Eye (tissue), 1 donor: ENCODE data around the gene GBP1.
"Not testable (repeated sequence)": the region's sequence is repeated elsewhere in the genome, so short reads cannot be mapped to it uniquely, and the experiment has no call there.

Source experiments
- DNase-seq: peaks from one replicate; pipeline ENCODE4 v3.0.0-alpha.2; 2015

GBP1 gene

DNA sequence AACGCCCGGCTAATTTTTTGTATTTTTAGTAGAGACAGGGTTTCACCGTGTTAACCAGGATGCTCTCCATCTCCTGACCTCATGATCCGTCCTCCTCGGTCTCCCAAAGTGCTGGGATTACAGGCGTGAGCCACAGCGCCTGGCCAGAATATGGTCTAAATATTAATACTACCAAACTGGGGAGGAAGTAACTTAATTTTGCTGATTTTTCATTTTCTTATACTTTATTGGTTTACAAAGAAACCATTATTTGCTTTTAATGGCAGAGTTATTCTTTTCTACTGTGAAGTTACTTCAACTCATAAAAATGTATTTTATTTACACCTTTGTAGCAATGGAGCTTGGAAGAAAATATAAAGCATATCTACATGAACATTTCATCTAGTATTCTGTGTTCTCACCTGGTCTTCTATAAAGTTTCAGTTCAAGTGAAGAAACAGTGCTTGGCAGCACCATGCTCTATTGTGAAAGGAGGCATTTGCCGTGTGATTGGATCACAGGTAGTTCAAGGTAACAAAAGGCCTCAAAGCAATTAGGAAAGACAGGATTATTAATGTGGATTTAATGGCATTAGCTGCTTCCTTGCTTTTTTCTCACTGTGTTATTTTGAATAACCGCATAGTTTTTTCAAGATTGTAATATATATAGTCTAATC is 13.6 kb downstream of the GBP1 start:
- DNase-seq: no peak

DNA sequence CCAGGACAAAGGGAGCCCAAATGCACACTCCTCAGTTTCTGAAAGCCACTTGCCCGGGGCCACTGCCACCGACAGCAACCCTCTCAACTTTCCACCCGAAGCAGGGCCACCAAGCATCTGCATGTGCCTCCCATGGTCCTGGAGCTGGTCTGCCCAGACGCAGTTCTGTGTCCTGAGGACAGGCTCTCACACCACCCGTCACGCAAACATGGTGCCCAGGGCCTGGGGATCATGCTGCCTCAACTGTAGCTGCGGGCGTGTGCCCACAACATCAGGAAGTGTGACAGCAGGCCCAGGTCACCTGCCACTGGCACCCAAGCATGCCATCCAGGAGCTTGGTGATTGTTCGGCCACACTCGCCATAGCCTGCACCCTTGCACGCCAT is 14.4 kb downstream of the GBP1 start:
- DNase-seq: no peak

DNA sequence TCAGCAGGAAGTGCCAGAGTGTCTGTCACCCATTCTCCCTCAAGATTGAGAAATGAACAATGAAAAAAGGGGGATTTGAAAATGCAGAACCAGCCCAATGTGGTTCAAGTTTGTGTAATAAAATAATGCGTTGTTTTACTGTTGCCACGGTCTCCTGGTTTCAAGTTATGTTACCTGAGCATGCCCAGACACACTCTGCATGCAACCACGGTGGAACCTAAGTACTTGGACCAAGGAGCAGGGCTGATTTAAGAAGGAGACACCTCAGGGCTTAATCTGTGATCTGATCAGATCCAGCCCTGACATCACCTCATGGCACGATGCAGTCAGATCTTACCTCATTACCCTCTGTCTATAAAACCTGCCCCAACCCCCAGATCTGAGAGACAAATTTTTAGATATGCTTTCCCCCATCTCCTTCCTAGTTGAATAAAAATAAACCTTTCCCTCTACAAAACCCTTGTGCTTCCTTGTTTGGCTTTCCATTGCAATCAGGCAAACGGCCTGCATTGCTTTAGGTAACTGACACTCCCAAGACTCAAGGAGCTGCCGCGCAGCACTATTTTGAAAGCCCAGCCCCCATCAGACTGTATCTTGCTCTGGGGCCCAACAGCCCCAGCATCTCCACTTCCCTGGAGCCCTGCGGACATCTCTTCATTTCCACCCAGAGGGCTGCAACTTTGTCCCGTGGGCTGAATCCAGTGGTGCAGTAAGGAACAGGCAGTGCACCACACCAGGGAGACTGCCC is 14.9 kb downstream of the GBP1 start:
- DNase-seq: not testable (repeated sequence)

DNA sequence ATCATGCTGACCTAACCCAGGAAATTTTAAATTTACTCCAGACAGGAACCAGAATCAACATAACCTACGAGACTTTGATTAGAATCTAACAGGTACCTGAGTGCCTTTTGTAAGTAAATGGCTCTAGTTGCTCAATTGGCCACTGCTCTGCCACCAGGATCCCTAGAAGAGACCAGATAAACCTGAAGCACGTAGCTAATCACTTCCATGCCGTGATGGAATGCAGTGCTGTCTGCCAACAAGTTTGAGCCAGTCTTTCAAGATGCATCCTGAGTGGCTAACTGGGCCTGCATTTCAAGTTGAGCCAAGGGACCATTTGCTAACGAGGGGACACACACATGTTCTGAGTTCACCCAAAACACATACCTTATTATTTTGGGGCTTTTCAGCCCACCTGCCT is 15.8 kb downstream of the GBP1 start:
- not testable (repeated sequence) for DNase-seq

DNA sequence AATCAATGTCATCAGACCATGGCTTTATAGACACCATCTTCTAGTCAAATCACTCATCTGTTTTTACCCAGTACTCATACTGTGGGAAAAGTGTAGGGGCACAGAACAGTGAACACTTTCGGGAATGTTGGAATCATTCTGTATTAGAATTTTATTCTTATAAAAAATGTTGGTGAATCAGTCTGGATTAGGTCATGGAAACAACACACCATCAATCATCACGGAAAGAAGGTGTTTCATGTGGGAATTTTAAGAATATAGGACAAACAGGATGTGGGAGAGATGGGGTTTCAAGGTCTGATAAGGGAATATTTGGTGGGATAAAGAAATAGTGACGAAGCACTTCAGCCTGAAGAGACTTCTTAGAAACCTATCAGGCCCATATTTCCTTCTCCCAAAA is 17.3 kb downstream of the GBP1 start:
- no peak for DNase-seq

DNA sequence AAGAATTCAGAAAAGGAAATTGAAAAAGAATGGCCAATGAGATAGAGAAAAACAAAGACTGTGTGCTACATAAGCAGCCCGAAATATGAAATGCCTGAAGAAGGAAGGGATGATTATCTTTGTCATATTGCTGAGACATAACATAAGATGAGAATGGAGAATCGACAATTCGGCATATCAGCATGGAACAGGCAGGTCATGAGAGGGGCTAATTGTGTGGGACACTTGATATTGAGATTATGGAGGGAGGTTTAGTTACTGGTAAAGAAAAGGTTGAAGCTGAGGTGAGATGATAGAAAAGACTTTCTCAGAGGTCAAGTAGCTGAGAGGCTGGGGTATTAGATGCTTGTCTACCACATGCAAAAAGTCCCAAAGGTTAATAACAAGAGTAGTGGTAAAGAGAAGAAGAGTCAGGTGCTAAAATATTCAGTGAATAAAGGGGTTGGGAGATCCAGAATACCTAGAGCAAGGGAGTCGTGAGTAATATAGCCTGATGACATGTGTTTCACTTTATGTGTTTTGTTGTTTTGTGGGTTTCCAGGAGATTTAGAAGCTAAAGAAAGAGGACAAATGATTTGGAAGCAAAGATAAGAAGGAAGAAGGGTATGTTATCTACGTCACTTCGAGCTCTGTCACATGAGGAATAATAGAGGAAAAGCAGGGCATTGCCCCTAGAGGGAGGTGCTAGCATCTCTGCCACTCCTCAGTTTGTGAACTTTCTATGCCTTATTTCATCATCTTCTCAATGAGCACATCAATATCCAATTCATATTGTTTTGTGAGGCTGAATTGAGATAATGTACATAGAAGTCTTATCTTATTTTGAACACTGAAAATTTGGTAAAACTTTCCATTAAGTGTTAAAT is 18.5 kb downstream of the GBP1 start:
- not testable (repeated sequence) for DNase-seq

DNA sequence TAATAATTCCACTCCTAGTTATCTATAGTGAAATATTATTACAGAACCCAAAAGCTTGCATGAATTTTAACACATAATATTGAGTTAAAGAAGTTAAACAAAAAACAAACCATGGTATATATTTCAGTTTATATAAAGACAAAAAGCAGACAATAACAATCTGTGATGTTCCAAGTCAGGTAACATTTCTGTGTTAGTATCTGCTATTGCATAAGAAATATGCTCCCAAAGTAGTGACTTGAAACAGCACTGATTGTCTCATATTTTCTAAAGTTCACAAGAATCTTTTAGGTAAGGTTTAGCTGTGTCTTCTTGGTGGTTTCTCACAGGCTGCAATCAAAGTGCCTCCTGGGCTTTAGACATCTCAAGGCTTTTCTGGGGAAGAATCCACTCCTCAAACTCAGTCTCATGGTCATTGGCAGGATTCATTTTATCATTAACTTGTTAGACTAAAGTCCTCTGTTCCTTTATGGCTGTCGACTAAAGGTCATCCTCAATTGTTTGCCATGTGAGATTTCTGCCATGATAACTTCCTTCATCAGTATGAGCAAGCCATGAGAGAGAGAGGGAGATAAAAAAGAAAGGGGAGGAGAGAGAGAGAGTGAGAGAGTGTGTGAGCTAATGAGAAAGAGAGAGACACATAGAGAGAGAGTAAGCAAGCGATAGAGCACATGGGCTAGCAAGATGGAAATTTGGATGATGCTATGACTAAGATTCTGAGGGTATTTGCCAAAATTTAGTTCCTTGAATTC is 19.9 kb downstream of the GBP1 start:
- DNase-seq: no peak

DNA sequence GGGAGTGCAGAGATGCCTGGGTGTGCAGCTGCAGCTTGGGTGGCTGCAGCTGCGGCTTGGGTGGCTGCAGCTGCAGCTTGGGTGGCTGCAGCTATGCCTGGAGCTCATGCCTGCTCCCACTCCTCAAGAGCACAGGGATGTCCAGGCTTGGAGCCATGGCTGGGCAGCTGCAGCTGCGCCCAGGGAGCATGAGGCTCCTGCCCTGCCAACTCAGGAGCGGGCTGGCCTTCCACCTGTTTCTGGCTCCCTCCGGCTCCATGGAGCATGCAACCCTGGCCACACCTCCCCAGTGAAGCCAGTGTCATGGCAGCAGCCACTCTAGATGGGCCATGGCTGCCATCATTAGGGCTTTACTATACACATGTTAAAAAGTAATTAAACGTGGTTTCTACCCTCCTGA is 21.1 kb downstream of the GBP1 start:
- DNase-seq: no peak

DNA sequence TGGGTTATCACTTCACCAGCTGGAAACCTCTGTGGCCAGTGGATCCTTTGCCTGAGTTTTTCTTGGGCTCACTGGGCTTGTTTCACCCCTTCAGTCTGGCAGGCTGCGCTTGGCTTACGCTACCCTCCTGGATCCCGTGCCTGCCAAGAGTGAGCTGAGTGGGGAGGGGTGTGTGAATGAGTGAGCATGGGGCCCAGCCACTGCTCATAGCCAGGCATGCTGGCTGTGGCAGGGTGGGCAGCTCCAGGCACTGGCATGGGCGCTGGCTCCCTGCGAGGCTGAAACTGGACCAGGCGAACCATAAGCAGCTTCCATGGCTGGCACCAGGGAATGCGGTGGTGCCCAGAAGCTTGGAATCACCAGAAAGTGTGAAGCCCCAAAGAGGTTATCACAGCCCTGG is 22.5 kb downstream of the GBP1 start:
- no peak for DNase-seq

DNA sequence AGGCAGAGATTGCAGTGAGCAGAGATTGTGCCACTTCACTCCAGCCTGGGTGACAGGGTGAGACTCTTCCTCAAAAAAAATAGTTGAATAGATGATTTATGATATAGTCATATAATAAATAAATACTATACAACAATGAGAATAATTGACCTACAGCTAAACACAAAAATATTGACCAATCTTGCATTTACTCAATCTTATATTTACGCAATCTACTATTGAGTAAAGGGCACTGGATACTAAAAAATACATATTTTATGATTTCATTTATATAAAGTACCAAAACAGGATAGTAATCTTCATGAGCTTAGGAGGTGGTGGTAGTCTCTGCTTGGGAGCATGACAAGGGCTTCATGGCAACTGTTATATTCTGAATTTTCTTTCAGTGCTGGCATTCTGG is 23.3 kb downstream of the GBP1 start:
- DNase-seq: no peak

DNA sequence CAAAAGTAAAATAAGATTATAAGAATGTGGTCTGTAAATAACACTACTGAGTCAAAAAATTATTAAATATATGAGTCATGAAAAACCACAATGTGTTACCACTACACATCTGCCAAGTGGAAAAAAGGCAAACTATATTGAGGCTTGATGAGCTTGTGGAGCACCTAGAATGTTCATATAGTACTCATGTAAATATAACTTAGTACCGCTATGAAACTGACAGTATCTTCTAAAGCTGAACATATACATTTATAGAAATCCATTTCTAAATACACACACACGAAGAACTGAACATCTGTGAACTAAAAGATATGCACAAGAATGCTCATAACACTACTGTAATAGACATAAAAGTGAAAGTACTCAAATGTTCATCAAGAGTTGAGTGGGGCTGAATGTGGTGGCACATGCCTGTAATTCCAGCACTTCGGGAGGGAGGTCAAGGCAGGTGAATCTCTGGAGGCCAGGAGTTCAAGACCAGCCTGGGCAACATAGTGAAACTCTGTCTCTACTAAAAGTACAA is 23.8 kb downstream of the GBP1 start:
- DNase-seq: no peak

DNA sequence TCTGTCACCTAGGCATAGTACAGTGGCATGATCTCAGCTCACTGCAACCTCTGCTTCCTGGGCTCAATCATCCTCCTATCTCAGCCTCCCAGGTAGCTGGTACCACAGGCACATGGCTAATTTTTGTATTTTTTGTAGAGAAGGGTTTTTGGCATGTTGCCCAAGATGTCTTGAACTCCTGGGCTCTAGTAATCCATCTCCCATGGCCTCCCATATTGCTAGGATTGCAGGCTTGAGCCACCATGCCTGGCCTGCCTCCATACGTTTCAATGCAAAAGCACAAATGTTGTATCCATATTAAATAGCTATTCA is 24.7 kb downstream of the GBP1 start:
- no peak for DNase-seq

DNA sequence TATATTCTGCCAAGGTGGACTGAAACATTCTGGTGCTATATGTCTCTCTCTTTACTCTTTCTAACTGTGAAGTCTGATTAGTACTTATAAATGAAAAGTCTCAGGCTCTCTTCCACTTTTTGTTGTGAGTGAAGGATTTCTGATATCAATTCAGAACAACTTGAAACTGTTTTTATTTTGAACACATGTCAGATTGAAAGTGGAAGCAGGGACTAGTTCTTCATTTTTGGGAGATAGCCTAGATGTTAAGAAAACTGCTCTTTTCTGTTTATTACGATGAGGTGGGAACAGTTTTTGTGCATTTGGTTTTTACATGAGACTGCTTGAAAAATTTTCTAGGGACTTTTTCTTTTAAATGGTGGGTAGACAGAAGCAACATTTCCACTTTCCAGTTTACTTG is 27.8 kb downstream of the GBP1 start:
- no peak for DNase-seq

DNA sequence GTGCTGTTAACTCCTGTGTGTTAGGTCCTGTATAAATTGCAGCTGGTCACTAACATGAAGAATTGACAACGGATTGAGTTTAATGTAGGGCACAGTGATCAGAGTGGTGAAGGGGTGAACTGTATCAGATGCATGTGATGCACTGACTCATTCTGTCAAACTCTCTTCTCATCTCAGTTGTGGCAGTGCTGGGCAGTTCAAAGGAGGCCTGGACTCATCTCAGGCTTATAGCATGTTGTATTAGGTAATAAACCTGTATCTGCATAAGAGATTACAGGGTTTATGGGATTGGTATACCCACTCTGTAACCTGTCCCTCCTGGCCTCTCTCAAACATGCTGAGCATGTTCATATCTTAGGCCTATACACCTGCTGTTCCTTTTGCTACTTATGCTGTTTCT is 29.9 kb downstream of the GBP1 start:
- DNase-seq: no peak

DNA sequence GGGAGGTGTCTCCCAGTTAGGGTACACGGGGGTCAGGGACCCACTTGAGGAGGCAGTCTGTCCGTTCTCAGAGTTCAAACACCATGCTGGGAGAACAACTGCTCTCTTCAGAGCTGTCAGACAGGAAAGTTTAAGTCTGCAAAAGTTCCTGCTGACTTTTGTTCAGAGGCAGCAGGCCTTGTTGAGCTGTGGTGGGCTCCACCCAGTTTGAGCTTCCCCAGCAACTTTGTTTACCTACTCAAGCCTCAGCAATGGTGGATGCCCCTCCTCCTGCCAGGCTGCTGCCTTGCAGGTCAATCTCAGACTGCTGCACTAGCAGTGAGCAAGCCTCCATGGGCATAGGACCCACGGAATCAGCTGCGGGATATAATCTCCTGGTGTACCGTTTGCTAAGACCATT is 31.0 kb downstream of the GBP1 start:
- not testable (repeated sequence) for DNase-seq

DNA sequence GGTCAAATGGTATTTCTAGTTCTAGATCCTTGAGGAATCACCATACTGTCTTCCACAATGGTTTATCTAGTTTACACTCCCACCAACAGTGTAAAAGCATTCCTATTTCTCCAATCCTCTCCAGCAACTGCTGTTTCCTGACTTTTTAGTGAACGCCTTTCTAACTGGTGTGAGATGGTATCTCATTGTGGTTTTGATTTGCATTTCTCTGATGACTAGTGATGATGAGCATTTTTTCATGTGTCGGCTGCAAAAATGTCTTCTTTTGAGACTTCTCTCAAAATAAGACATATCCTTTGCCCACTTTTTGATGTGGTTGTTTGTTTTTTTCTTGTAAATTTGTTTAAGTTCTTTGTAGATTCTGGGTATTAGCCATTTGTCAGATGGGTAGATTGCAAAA is 36.0 kb downstream of the GBP1 start:
- not testable (repeated sequence) for DNase-seq

DNA sequence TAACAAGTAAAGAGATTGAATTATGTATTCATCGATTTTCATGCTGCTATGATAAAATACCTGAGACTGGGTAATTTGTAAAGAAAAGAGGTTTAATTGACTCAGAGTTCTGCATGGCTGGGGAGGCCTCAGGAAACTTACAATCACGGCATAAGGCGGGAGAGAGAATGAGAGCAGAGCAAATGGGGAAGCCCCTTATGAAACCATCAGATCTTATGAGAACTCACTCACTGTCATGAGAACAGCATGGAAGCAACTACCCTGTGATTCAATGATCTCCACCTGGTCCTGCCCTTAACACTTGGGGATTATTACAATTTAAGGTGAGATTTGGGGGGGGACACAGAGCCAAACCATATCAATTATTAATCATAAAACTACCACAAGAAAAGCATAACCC is 39.1 kb downstream of the GBP1 start:
- no peak for DNase-seq

DNA sequence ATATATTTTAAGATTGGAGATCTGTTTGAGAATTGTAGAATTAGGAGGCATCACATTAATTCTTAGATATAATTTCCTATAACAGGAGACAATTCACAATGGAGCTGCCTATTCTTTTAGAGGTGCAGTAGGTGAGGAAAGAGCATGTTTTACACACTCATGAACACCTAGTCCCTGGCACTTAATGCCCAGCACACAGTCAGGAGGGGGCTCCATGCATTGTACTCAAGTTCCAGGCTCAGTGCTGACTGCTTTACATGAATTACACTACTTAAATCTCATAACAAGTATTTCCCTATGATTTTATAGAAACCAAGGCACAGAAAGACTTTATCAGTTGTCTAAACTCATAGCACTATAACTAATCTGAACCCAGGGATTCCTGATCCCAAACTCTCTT is 42.0 kb downstream of the GBP1 start:
- DNase-seq: no peak

DNA sequence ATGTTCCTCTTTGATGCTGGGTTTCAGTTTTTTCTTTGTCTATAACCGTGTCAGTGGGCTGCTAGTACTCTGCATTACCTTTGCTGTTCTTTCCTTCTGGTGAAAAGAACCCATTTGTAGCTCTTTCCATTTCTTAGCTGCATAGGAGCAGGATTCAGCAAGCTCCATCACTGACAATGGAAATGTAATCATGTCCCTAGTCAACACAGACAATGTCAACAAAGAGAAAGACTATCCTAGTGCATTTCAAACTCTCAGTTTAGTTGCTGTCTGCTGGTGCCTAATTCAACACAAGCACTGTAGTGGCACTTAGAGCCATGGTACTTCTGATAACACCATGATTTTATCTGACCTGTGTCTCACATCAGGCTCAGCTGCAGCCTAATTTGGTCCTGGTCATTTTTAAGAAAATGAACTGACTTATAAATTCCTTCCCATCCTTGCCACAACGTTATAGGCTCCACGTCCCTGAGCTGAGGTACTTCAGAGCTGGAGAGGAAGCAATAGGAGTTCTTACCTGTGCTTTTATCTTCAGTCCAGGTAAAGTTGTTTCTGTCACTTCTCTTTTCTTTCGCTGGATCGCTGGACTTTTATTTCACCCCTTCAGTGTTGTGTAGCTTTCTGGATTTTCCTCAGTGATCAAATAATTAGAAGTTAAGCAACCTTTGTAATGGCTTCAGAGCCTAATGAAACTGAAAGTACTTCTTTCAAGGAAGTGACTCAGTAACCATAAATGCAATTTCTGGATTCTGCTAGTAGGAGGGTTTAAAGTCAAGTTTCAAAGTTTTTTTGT is 42.6 kb downstream of the GBP1 start, which contains the start of gene GBP3:
GBP3 (minus strand) TSS at position 700 of the 793 bp plus-strand sequence. CDS start 2,145 bp downstream, outside the sequence.
- DNase-seq: no peak

DNA sequence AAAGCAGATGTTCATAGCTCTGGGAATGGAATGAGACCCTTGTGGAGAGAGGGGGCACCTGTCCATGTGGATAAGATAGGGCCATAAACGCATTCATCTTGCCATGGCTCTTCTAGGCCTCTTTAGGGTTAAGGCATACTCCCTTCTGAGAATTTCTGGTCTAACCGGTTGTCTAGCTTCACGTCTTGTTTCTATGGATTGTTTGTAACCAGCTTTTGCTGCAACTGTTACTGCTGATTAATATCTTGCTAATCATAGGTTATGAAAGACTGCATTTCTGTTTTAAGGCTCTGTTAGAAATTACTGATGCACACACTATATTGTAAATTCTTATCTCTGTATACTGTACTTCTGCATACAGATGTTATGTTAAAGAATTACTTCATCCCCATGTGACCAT is 46.7 kb downstream of the GBP1 start:
- not testable (repeated sequence) for DNase-seq

DNA sequence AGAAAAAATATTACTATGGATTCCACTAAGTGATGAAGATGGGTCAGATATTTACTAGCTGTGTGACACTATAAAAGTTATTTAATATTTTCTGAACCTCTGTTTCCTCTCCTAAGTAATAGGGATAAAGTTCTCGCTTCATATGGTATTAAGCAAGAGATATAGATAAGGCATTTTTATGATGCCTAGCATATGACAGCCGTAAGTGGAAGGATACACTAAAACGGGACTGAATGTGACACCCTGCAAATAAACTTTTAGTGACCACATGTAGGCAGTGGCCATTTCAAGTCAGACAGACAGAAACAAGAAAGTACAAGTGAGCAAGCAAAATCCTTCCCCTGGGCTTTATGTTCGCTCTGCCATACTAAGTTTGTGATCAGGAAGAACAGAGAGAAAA is 56.5 kb downstream of the GBP1 start:
- DNase-seq: no peak
